Endothelial cell of umbilical vein (primary cell): ENCODE data around the gene COX4I1.

ENCODE experiments used
- EZH2 ChIP-seq: IDR thresholded peaks from 2 replicates; pipeline ENCODE4 v1.6.1; 2012; ENCODE audit warnings: borderline replicate concordance, low read depth, mild to moderate bottlenecking, moderate library complexity, low read length, inconsistent platforms; ENCODE audit not compliant: severe bottlenecking
- MYC ChIP-seq: IDR thresholded peaks from one replicate; pipeline ENCODE4 v1.6.1; 2011; ENCODE audit warnings: mild to moderate bottlenecking, low read depth, low read length
- POLR2A ChIP-seq: IDR thresholded peaks from 2 replicates; pipeline ENCODE4 v1.6.1; 2012; ENCODE audit warnings: low read depth, mild to moderate bottlenecking, control low read depth, low read length
- POLR2AphosphoS5 ChIP-seq: IDR thresholded peaks from 2 replicates; pipeline ENCODE4 v1.6.1; 2012; ENCODE audit warnings: low read depth, mild to moderate bottlenecking, control low read depth, low read length, moderate library complexity; ENCODE audit not compliant: insufficient read depth
- TF ChIP-seq, protein P1 (sequence below), 2 donors: IDR thresholded peaks; 1 replicate in 1 of 2; 2 replicates in 1 of 2; pipeline ENCODE4 v1.5.1; 2011; ENCODE audit warnings: low read length in 2 of 2, mild to moderate bottlenecking in 2 of 2, moderate library complexity in 2 of 2, control low read depth in 1 of 2, inconsistent platforms in 1 of 2, low read depth in 1 of 2; ENCODE audit not compliant: insufficient read depth in 1 of 2; ENCODE audit errors: extremely low read depth in 1 of 2

DNA sequence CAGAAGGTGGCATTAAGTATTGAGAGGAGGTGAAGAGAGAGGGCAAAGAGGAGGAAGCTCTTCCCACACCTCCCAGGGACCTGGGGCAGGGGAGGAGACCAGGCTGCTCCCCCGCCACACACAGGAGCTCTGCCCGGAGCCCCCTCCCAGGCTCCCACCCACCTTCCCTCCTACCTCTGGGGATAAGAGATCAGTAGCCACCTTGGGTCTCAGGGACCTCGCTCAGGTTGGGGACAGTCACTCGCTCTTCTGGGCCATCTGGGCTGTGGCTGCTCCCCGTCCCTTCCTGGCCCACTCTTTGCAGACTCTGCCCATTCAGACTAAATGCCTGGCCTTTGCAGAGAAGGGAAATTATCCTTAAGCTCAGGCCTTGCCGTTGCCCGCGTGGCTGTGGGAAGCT, 33.7 kb upstream of the COX4I1 start:
- TF ChIP-seq, protein P1, sequence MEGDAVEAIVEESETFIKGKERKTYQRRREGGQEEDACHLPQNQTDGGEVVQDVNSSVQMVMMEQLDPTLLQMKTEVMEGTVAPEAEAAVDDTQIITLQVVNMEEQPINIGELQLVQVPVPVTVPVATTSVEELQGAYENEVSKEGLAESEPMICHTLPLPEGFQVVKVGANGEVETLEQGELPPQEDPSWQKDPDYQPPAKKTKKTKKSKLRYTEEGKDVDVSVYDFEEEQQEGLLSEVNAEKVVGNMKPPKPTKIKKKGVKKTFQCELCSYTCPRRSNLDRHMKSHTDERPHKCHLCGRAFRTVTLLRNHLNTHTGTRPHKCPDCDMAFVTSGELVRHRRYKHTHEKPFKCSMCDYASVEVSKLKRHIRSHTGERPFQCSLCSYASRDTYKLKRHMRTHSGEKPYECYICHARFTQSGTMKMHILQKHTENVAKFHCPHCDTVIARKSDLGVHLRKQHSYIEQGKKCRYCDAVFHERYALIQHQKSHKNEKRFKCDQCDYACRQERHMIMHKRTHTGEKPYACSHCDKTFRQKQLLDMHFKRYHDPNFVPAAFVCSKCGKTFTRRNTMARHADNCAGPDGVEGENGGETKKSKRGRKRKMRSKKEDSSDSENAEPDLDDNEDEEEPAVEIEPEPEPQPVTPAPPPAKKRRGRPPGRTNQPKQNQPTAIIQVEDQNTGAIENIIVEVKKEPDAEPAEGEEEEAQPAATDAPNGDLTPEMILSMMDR (IDR thresholded peaks at IDR 0.05; ENCODE audit: extremely low read depth in 1 of 2, insufficient read depth in 1 of 2, low read depth in 1 of 2, low read length in 2 of 2), result no peak
- TF ChIP-seq MYC (no peak), EZH2 (no peak), POLR2A (no peak), POLR2AphosphoS5 (no peak)
